ENCODE results near the gene PRKCE. TPM values are rescaled to one million over a fixed set of nuclear protein-coding genes. Genes with fewer than 3 reads are reported as not detected.
A peak's percentile ranks its signal among the peaks of the same experiment; 100 is the strongest.

PRKCE gene
- total and polyA plus RNA-seq, 7 experiments from 2014 or later: 1.4 to 37.9 (median 19.5) TPM

DNA sequence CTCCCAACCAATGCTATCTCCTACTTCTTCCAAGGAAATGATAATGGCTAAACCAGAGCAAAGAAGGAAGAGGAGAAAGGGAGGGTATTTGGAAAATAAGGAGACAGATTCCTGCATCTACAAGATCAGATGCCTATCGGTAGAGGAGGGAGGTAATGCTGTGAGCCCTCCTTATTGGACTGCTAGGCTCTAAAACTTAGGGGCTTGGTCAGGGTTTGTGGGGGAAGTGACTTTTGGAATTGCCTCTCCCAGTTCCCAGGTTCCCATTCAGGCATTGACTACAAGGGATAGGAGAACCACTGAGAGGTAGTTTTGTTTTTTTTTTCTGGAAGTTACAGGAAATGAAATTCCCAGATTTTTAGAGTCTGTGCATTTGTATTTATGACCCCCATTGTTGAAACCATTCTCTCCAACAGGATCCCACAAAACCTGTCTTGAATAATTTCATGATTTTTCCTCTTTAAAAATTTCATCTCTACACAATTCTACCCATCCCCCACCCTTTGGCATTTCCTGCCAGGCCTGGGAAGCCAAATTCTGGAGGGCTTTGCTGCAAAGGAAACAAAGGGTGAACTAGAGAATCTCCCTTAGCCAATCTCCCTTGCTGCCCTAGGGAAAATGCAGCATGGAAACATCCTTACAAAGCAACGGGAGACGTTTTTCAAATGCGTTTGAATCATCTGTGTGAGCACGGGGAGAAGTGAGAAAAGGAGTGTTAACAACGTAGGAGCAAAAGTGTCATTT is 363.6 kb downstream of the PRKCE start:
- DNase-seq: no peak
- H3K4me3 Mint-ChIP-seq: no peak overlapping the region
- no peak overlapping the region for H3K4me3 ChIP-seq (ENCODE audit: low read length)

DNA sequence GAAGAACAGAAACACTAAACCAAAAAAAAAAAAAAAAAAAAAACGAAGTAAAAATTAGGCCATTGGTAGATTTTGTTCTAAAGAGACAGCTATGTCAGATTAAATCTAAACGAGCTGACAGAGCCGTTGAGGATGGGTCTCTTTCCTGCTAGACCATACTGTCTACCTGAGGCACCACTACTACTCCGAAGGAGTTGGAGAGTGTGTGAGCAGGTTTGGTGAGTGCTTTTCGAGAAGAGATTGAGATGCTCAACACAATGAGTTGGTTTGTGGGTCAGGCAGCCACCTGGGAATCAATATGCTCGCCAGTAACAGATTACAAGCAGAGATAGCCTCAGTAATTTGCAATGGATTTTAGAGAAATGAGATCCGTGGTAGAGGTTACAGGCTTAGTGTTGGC is 364.2 kb downstream of the PRKCE start:
- Mint-ChIP-seq H3K4me3 (no peak overlapping the region), H3K9me3 (peaks cover 0 to 2% (median 0%) of the 10 kb centered on the region in 11 donors), H3K27me3 (no peaks in the 10 kb centered on the region), H3K4me1 (peaks cover 0 to 41% (median 2%) of the 10 kb centered on the region in 7 donors), H3K27ac (no peak overlapping the region), H3K36me3 (peaks cover 4 to 41% (median 14%) of the 10 kb centered on the region in 5 donors)
- POLR2A ChIA-PET: no interaction called here
- no peak for ATAC-seq
- Histone ChIP-seq H3K4me1 (ENCODE audit: control insufficient read depth in 2 of 2, insufficient read depth in 2 of 2, low read length in 2 of 2) (no peaks in the 10 kb centered on the region), H3K27ac (ENCODE audit: low read depth, low read length) (no peak overlapping the region), H3K27me3 (ENCODE audit: control insufficient read depth in 2 of 2, insufficient read depth in 2 of 2, low read length in 2 of 2) (no peaks in the 10 kb centered on the region), H3K4me3 (ENCODE audit: low read length) (no peak overlapping the region), H3K36me3 (ENCODE audit: control insufficient read depth in 2 of 3, insufficient read depth in 3 of 3, low read length in 3 of 3) (peaks cover 0 to 3% (median 0%) of the 10 kb centered on the region in 3 experiments), H3K9me3 (ENCODE audit: control insufficient read depth in 2 of 3, low read length in 3 of 3) (no peaks in the 10 kb centered on the region)
- CTCF ChIA-PET: no interaction called here
- DNase-seq: no peak
- intact Hi-C loops (cut with micrococcal nuclease): no loop called here

More for the DNA sequence above, 363.6 kb downstream of the PRKCE start:
- Histone ChIP-seq H3K27ac (ENCODE audit: low read depth, low read length) (no peak overlapping the region), H3K4me1 (ENCODE audit: control insufficient read depth in 2 of 2, insufficient read depth in 2 of 2, low read length in 2 of 2) (no peaks in the 10 kb centered on the region), H3K9me3 (ENCODE audit: control insufficient read depth in 2 of 3, low read length in 3 of 3) (no peaks in the 10 kb centered on the region), H3K27me3 (ENCODE audit: control insufficient read depth in 2 of 2, insufficient read depth in 2 of 2, low read length in 2 of 2) (no peaks in the 10 kb centered on the region), H3K36me3 (ENCODE audit: control insufficient read depth in 2 of 3, insufficient read depth in 3 of 3, low read length in 3 of 3) (peaks cover 0 to 3% (median 0%) of the 10 kb centered on the region in 3 experiments)
- Mint-ChIP-seq H3K27me3 (no peaks in the 10 kb centered on the region), H3K27ac (no peak overlapping the region), H3K36me3 (peaks cover 0 to 37% (median 14%) of the 10 kb centered on the region in 5 donors), H3K9me3 (no peaks in the 10 kb centered on the region), H3K4me1 (peaks cover 0 to 36% (median 3%) of the 10 kb centered on the region in 7 donors)
- POLR2A ChIA-PET: no interaction called here
- CTCF ChIA-PET: no interaction called here
- intact Hi-C loops (cut with micrococcal nuclease): loop anchor here (5.0 kb wide), 2 partner anchors 282 to 637 kb away; partner anchors contain the start of gene EPAS1 (in 1 of the 2)
- no peak for ATAC-seq

DNA sequence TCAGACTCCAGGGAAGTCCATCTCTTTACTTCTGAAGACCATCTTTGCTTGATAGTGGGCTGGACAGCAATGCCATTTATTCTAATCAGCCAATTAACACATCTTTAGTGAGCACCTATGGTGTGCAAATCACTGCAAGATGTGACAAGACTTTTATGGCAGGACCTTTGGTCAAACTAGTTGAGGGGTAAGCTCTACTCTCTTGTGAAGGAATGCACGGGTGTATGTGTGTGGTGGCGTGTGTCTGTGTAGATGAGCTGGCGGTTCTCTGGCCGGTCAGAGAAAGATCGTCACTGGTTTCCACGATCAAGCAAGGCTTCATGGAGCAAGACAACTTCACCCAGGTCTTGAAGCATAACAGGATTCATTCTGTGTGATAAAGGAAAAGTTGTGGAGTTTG is 364.6 kb downstream of the PRKCE start:
- intact Hi-C loops (cut with micrococcal nuclease): no loop called here
- Histone ChIP-seq H3K9me3 (ENCODE audit: control insufficient read depth in 2 of 3, low read length in 3 of 3) (no peaks in the 10 kb centered on the region), H3K27ac (ENCODE audit: low read depth, low read length) (no peak overlapping the region), H3K36me3 (ENCODE audit: control insufficient read depth in 2 of 3, insufficient read depth in 3 of 3, low read length in 3 of 3) (peaks cover 0 to 3% (median 0%) of the 10 kb centered on the region in 3 experiments), H3K4me1 (ENCODE audit: control insufficient read depth in 2 of 2, insufficient read depth in 2 of 2, low read length in 2 of 2) (no peaks in the 10 kb centered on the region), H3K27me3 (ENCODE audit: control insufficient read depth in 2 of 2, insufficient read depth in 2 of 2, low read length in 2 of 2) (no peaks in the 10 kb centered on the region), H3K4me3 (ENCODE audit: low read length) (no peak overlapping the region)
- POLR2A ChIA-PET: no interaction called here
- CTCF ChIA-PET: no interaction called here
- Mint-ChIP-seq H3K27ac (peak overlapping the region in 1 of 9 donors; percentile 1), H3K27me3 (no peaks in the 10 kb centered on the region), H3K4me1 (peaks cover 0 to 42% (median 0%) of the 10 kb centered on the region in 7 donors), H3K9me3 (peaks cover 0 to 2% (median 0%) of the 10 kb centered on the region in 11 donors), H3K4me3 (no peak overlapping the region), H3K36me3 (peaks cover 6 to 41% (median 16%) of the 10 kb centered on the region in 5 donors)
- ATAC-seq (no peak), DNase-seq (no peak)

DNA sequence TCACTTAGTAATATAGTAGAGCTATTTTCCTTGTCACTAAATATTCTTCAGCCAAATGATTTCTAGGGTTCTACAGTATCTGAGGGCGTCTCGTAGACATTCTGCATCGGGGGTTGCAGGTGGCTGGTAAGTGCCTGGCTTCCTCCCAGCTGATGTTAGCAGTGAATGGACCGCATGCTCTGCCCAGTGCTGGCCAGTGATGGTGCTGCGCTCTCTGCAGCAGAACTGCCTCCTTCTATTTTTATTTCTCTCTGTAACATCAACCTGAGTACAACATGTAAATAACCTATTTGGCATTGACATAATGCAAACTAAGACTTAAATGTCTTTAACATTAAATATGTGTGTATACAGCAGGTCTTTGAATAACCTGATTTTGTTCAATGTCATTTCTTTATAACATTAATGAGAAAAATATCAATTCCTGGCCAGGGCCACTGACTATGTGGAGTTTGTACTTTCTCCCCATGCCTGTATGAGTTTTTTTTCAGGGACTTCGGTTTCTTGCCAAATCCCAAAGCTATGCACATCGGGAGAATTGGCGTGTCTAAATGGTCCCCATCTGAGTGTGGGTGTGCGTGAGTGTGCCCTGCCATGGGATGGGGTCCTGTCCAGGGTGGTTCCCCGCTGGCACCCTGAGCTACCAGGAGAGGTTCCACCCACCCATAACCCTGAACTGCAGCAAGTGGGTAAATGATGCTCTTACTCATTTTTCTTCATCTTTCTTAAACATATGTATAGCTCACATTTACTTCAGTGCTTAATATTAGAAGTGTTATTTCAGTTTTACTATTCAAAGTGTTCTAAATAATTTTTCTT is 367.5 kb downstream of the PRKCE start:
- intact Hi-C loops (cut with micrococcal nuclease): no loop called here
- ChIA-PET CTCF (no interaction called here), POLR2A (no interaction called here)
- no peaks in the 10 kb centered on the region for H3K27me3 Mint-ChIP-seq
- Histone ChIP-seq H3K36me3 (ENCODE audit: control insufficient read depth in 2 of 3, insufficient read depth in 3 of 3, low read length in 3 of 3) (no peaks in the 10 kb centered on the region), H3K4me1 (ENCODE audit: control insufficient read depth in 2 of 2, insufficient read depth in 2 of 2, low read length in 2 of 2) (no peaks in the 10 kb centered on the region), H3K9me3 (ENCODE audit: control insufficient read depth in 2 of 3, low read length in 3 of 3) (no peaks in the 10 kb centered on the region), H3K27me3 (ENCODE audit: control insufficient read depth in 2 of 2, insufficient read depth in 2 of 2, low read length in 2 of 2) (no peaks in the 10 kb centered on the region), H3K27ac (ENCODE audit: low read depth, low read length) (no peak overlapping the region), H3K4me3 (ENCODE audit: low read length) (no peak overlapping the region)
- peaks cover 6 to 32% (median 11%) of the 10 kb centered on the region in 5 donors for H3K36me3 Mint-ChIP-seq
- ATAC-seq: no peak
- H3K27ac Mint-ChIP-seq: peak overlapping the region in 1 of 9 donors; percentile 60
- H3K4me3 Mint-ChIP-seq: peak overlapping the region in 1 of 10 donors; percentile 50
- H3K4me1 Mint-ChIP-seq: peaks cover 0 to 57% (median 0%) of the 10 kb centered on the region in 7 donors
- H3K9me3 Mint-ChIP-seq: peaks cover 0 to 3% (median 0%) of the 10 kb centered on the region in 11 donors
- no peak for DNase-seq

DNA sequence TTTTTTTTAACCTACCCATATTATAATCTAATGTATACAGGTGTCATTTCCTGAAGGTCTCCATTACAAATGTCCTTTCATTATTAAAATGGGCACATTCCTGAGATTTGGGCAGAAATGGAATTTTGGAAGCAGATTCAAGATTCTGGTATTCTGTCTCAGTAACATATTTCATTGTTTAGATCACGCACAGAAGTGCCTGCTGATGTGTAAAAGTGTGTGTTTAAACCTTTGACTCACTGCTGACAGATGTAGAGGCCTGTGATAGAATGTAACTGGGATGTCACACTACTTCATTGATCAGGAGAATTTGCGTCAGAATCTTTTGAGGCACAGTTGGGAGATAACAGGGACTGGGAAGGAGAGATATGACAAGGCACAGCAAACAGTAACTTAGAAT is 368.9 kb downstream of the PRKCE start:
- H3K4me1 ChIP-seq (ENCODE audit: control insufficient read depth in 2 of 2, insufficient read depth in 2 of 2, low read length in 2 of 2): no peaks in the 10 kb centered on the region
- DNase-seq (no peak), ATAC-seq (no peak)
- no peaks in the 10 kb centered on the region for H3K9me3 ChIP-seq (ENCODE audit: control insufficient read depth in 2 of 3, low read length in 3 of 3)
- H3K9me3 Mint-ChIP-seq: peaks cover 0 to 3% (median 0%) of the 10 kb centered on the region in 11 donors
- ChIA-PET CTCF (interaction anchor here (1.0 kb wide), 1 partner anchor 343 kb away, joined by 3 read pairs; no protein-coding TSS in a partner anchor), POLR2A (no interaction called here)
- peaks cover 0 to 55% (median 0%) of the 10 kb centered on the region in 7 donors for H3K4me1 Mint-ChIP-seq
- no peaks in the 10 kb centered on the region for H3K36me3 ChIP-seq (ENCODE audit: control insufficient read depth in 2 of 3, insufficient read depth in 3 of 3, low read length in 3 of 3)
- H3K27me3 Mint-ChIP-seq: no peaks in the 10 kb centered on the region
- intact Hi-C loops (cut with micrococcal nuclease): no loop called here
- no peak overlapping the region for H3K4me3 ChIP-seq (ENCODE audit: low read length)
- peak overlapping the region in 1 of 9 donors; percentile 60 for H3K27ac Mint-ChIP-seq
- H3K36me3 Mint-ChIP-seq: peaks cover 6 to 27% (median 15%) of the 10 kb centered on the region in 5 donors
- no peak overlapping the region for H3K4me3 Mint-ChIP-seq
- H3K27ac ChIP-seq (ENCODE audit: low read depth, low read length): no peak overlapping the region
- H3K27me3 ChIP-seq (ENCODE audit: control insufficient read depth in 2 of 2, insufficient read depth in 2 of 2, low read length in 2 of 2): no peaks in the 10 kb centered on the region

DNA sequence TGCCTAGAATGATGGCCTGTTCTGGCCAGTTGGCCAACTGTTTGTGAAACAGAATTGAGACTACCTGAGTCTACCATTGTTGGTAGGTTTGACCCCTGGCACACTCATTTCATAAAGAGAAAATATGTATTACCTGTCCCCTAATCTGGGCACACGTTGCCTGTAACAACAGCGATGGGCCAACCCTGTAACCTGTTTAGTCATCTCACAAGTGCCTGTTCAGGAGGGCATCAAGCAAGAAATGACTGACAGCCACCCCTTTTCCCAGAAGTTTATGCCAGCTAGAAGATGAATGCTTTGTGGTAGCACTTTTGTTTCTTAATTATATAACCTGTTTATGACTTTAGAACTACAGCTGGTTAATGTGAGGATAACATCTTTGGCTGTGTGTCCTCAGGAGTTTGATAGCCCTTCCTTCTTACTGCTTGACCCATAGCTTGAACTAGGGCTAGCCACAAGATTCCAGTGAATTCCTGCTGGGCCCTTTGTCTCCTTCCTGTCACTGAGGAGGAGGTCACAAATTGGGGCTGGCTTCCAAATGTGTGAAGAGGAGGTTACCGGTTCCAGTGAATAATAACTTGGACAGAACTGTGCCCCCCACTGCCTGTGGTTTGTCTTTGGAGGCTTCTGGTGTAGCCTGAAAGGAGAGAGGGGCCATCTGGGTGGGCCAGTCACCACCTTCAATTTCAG is 371.8 kb downstream of the PRKCE start:
- Mint-ChIP-seq H3K4me3 (no peak overlapping the region), H3K9me3 (peaks cover 0 to 3% (median 0%) of the 10 kb centered on the region in 11 donors), H3K27me3 (no peaks in the 10 kb centered on the region), H3K4me1 (peaks cover 0 to 45% (median 0%) of the 10 kb centered on the region in 7 donors), H3K36me3 (peaks cover 1 to 22% (median 16%) of the 10 kb centered on the region in 5 donors), H3K27ac (no peak overlapping the region)
- no peak for ATAC-seq
- no peak overlapping the region for H3K27ac ChIP-seq (ENCODE audit: low read depth, low read length)
- no peak for DNase-seq
- intact Hi-C loops (cut with micrococcal nuclease): no loop called here
- ChIA-PET POLR2A (no interaction called here), CTCF (interaction anchor here (0.5 kb wide), 1 partner anchor 40 kb away, joined by 3 read pairs; no protein-coding TSS in a partner anchor)
- no peaks in the 10 kb centered on the region for H3K36me3 ChIP-seq (ENCODE audit: control insufficient read depth in 2 of 3, insufficient read depth in 3 of 3, low read length in 3 of 3)
- no peak overlapping the region for H3K4me3 ChIP-seq (ENCODE audit: low read length)
- no peaks in the 10 kb centered on the region for H3K27me3 ChIP-seq (ENCODE audit: control insufficient read depth in 2 of 2, insufficient read depth in 2 of 2, low read length in 2 of 2)
- no peaks in the 10 kb centered on the region for H3K9me3 ChIP-seq (ENCODE audit: control insufficient read depth in 2 of 3, low read length in 3 of 3)
- no peaks in the 10 kb centered on the region for H3K4me1 ChIP-seq (ENCODE audit: control insufficient read depth in 2 of 2, insufficient read depth in 2 of 2, low read length in 2 of 2)
